GM18499 (cell line): ENCODE measurements around the gene EIF6.

Experiments
- ATAC-seq: cut with Tn5 transposase; IDR thresholded peaks from one replicate; pipeline ENCODE4 v1.9.1; 2021; ENCODE audit warnings: moderate number of reproducible peaks; ENCODE audit not compliant: insufficient read depth, unreplicated experiment

Gene EIF6

GRCh38 chr20:35237486-35237885 is 47.1 kb downstream of the EIF6 start:
- no peak for ATAC-seq

GRCh38 chr20:35235881-35236280 is 48.7 kb downstream of the EIF6 start:
- ATAC-seq, result no peak

GRCh38 chr20:35232575-35232974 is 52.0 kb downstream of the EIF6 start:
- ATAC-seq, result no peak
